Panc1 (cell line): Measurements from ENCODE around the gene MKLN1. TPM values are rescaled to one million over a fixed set of nuclear protein-coding genes. Genes with fewer than 3 reads are reported as not detected.

ENCODE experiments used
- ATAC-seq: fragments of 200-7000 bp; cut with Tn5 transposase; 2 replicates; pipeline ENCODE4 v1.9.1; 2020; ENCODE audit warnings: mild to moderate bottlenecking, moderate library complexity
- BruUV-seq: library from RNA; stranded (reverse); fragments of 400-500 nt; replicated peaks from 2 replicates; lab custom pipeline; 2021; lab: Mats Ljungman, UMichigan
- CTCF ChIA-PET: fragments of 300-600 bp; sonication (Branson Sonifier 250); formaldehyde crosslinking; loops from one replicate; lab custom pipeline; 2022; ENCODE audit warnings: antibody characterized with exemption; lab: Charles Lee
- POLR2A ChIA-PET: fragments of 300-600 bp; sonication (Branson Sonifier 250); formaldehyde crosslinking; loops from one replicate; lab custom pipeline; 2022; ENCODE audit warnings: antibody characterized with exemption; lab: Charles Lee
- DNase-seq: peaks from one replicate; pipeline ENCODE4 v3.0.0-alpha.2; 2010; ENCODE audit warnings: low read depth, low spot score
- H3K27ac ChIP-seq: 2 replicates; pipeline ENCODE4 v1.5.1; 2011; ENCODE audit warnings: mild to moderate bottlenecking, low read length, inconsistent platforms
- H3K27me3 ChIP-seq: fragments of 200-500 bp; sonication (Bioruptor generic); 2 replicates; pipeline ENCODE4 v1.6.0; 2014; ENCODE audit warnings: low read length, inconsistent platforms; ENCODE audit not compliant: control insufficient read depth, insufficient read depth
- H3K36me3 ChIP-seq: fragments of 200-500 bp; sonication (Bioruptor generic); 2 replicates; pipeline ENCODE4 v1.5.1; 2014; ENCODE audit warnings: inconsistent platforms, mild to moderate bottlenecking, low read length, moderate library complexity; ENCODE audit not compliant: control insufficient read depth, insufficient read depth
- H3K4me1 ChIP-seq: 2 replicates; pipeline ENCODE4 v1.5.1; 2011; ENCODE audit warnings: inconsistent platforms, mild to moderate bottlenecking, low read length, moderate library complexity; ENCODE audit not compliant: control insufficient read depth, insufficient read depth
- H3K4me3 ChIP-seq, 2 experiments: 2 replicates each; pipeline ENCODE4 v1.5.1; 2011 to 2012; ENCODE audit warnings: low read depth in 2 of 2, low read length in 2 of 2, mild to moderate bottlenecking in 2 of 2, inconsistent platforms in 1 of 2, moderate library complexity in 1 of 2
- H3K9me3 ChIP-seq: fragments of 200-500 bp; sonication (Bioruptor generic); 2 replicates; pipeline ENCODE4 v1.5.1; 2014; ENCODE audit warnings: low read depth, mild to moderate bottlenecking, inconsistent platforms, low read length, moderate library complexity; ENCODE audit not compliant: control insufficient read depth, insufficient read depth
- POLR2AphosphoS5 ChIP-seq: IDR thresholded peaks from 2 replicates; pipeline ENCODE4 v1.6.1; 2012; ENCODE audit warnings: mild to moderate bottlenecking, low read depth, low read length, moderate library complexity
- SIN3A ChIP-seq: IDR thresholded peaks from 2 replicates; pipeline ENCODE4 v1.6.1; 2012; ENCODE audit warnings: low read depth, mild to moderate bottlenecking, low read length, moderate library complexity, borderline replicate concordance; ENCODE audit not compliant: insufficient read depth
- TCF7L2 ChIP-seq: IDR thresholded peaks from 2 replicates; pipeline ENCODE4 v1.6.1; 2011; ENCODE audit warnings: mild to moderate bottlenecking, low read depth, low read length, inconsistent platforms
- in situ Hi-C: cut with HindIII; loops from 2 replicates; pipeline ENCODE4 v1.10.0; 2016; ENCODE audit warnings: low sequenced_read_pairs, low pct_unique_long_range_greater_than_20kb
- intact Hi-C: fragments of 100-400 bp; cut with micrococcal nuclease; formaldehyde crosslinking; loops from one replicate; pipeline ENCODE4 v1.10.0; 2022; ENCODE audit not compliant: unreplicated experiment
- total RNA-seq: library from RNA; stranded (reverse); gene quantifications from one replicate; pipeline ENCODE4 v1.2.1, GENCODE V29; 2021; ENCODE audit not compliant: unreplicated experiment
- TF ChIP-seq, protein P1 (sequence below), 2 experiments: IDR thresholded peaks; 2 replicates each; pipeline ENCODE4 v1.6.1; 2011 to 2012; ENCODE audit warnings: low read depth in 2 of 2, control low read depth in 1 of 2, low read length in 1 of 2, mild to moderate bottlenecking in 1 of 2, moderate library complexity in 1 of 2; ENCODE audit not compliant: insufficient read depth in 1 of 2
- TF ChIP-seq, protein P2 (sequence below): fragments of 450-650 bp; IDR thresholded peaks from 2 replicates; pipeline ENCODE4 v1.5.1; 2017; ENCODE audit warnings: mild to moderate bottlenecking

The MKLN1 gene
- total RNA-seq, 1 experiment from 2014 or later, result 46.4 TPM

DNA sequence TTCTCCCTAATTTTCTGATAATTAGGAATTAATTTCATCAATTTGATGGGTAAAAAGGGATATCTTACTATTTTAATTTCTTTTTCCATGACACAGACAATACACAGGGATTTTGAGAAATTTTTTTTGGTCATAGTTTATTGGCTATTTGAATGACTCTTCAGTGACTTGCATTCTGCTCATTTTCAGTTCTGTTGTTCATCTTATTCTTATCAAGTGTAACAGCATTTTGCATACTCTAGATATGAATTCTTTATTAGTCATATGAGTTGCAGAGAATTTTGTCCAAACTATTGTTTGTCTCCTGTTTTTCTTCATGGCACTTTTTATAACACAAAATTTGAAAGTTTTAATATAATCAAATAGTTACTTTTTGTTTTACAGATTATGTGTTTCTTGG, 41.7 kb downstream of the MKLN1 start:
- in situ Hi-C loops, result no loop called here
- no peak overlapping the region for H3K4me3 ChIP-seq
- no TSS peak for BruUV-seq
- peak overlapping the region; percentile 77; the same call in 1 of the 2 replicates for H3K27ac ChIP-seq
- ATAC-seq (no peak), DNase-seq (no peak)
- CTCF ChIA-PET, result no interaction called here
- intact Hi-C loops, result no loop called here
- no peaks in the 10 kb centered on the region for H3K27me3 ChIP-seq
- peaks cover 62% of the 10 kb centered on the region for H3K4me1 ChIP-seq
- POLR2A ChIA-PET, result no interaction called here
- no peaks in the 10 kb centered on the region for H3K36me3 ChIP-seq
- H3K9me3 ChIP-seq, result no peaks in the 10 kb centered on the region
- TF ChIP-seq, protein P1, sequence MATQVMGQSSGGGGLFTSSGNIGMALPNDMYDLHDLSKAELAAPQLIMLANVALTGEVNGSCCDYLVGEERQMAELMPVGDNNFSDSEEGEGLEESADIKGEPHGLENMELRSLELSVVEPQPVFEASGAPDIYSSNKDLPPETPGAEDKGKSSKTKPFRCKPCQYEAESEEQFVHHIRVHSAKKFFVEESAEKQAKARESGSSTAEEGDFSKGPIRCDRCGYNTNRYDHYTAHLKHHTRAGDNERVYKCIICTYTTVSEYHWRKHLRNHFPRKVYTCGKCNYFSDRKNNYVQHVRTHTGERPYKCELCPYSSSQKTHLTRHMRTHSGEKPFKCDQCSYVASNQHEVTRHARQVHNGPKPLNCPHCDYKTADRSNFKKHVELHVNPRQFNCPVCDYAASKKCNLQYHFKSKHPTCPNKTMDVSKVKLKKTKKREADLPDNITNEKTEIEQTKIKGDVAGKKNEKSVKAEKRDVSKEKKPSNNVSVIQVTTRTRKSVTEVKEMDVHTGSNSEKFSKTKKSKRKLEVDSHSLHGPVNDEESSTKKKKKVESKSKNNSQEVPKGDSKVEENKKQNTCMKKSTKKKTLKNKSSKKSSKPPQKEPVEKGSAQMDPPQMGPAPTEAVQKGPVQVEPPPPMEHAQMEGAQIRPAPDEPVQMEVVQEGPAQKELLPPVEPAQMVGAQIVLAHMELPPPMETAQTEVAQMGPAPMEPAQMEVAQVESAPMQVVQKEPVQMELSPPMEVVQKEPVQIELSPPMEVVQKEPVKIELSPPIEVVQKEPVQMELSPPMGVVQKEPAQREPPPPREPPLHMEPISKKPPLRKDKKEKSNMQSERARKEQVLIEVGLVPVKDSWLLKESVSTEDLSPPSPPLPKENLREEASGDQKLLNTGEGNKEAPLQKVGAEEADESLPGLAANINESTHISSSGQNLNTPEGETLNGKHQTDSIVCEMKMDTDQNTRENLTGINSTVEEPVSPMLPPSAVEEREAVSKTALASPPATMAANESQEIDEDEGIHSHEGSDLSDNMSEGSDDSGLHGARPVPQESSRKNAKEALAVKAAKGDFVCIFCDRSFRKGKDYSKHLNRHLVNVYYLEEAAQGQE (IDR thresholded peaks at IDR 0.05; ENCODE audit: insufficient read depth in 1 of 2, low read depth in 2 of 2, low read length in 1 of 2), result no peak
- TF ChIP-seq, protein P2, sequence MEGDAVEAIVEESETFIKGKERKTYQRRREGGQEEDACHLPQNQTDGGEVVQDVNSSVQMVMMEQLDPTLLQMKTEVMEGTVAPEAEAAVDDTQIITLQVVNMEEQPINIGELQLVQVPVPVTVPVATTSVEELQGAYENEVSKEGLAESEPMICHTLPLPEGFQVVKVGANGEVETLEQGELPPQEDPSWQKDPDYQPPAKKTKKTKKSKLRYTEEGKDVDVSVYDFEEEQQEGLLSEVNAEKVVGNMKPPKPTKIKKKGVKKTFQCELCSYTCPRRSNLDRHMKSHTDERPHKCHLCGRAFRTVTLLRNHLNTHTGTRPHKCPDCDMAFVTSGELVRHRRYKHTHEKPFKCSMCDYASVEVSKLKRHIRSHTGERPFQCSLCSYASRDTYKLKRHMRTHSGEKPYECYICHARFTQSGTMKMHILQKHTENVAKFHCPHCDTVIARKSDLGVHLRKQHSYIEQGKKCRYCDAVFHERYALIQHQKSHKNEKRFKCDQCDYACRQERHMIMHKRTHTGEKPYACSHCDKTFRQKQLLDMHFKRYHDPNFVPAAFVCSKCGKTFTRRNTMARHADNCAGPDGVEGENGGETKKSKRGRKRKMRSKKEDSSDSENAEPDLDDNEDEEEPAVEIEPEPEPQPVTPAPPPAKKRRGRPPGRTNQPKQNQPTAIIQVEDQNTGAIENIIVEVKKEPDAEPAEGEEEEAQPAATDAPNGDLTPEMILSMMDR, result no peak
- no peak for TF ChIP-seq POLR2AphosphoS5
- TF ChIP-seq TCF7L2, result no peak
- TF ChIP-seq SIN3A, result no peak

DNA sequence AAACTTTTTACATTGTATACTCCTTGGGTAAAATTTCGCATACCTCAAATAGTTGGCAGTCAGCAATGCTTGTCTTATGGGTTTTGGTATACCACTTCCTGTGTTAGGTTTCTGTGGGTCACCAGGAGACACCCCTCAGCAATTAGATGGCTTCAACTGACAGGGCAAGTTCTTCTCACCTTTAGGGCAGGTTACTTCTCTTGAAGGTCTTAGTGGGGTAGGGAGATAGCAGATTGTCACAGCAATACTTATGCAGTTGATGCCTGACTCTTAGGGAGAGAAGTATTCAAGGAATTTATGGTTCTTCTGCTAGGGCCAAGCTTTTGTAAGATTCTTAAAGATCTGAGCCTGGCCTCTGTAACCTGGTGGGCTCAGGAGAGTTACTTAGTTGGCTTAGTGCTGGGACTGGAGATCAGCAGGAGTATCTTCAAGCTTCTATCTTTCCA, 42.9 kb downstream of the MKLN1 start:
- intact Hi-C loops, result no loop called here
- no peak for DNase-seq

More for the DNA sequence above, 42.9 kb downstream of the MKLN1 start:
- no TSS peak for BruUV-seq
- Histone ChIP-seq H3K4me1 (peaks cover 65% of the 10 kb centered on the region), H3K9me3 (no peaks in the 10 kb centered on the region), H3K27me3 (no peaks in the 10 kb centered on the region), H3K27ac (peak overlapping the region; percentile 77), H3K4me3 (no peak overlapping the region; a peak in 1 of 4 replicates), H3K36me3 (no peaks in the 10 kb centered on the region)
- peak; percentile 78 for TF ChIP-seq TCF7L2
- TF ChIP-seq, protein P2, result no peak
- no peak for TF ChIP-seq POLR2AphosphoS5
- TF ChIP-seq, protein P1 (IDR thresholded peaks at IDR 0.05; ENCODE audit: insufficient read depth in 1 of 2, low read depth in 2 of 2, low read length in 1 of 2), result no peak
- peak; percentile 91 for ATAC-seq
- in situ Hi-C loops, result no loop called here
- POLR2A ChIA-PET, result no interaction called here
- CTCF ChIA-PET, result interaction anchor here (0.6 kb wide), 1 partner anchor 975 kb away, joined by 3 read pairs; no protein-coding TSS in a partner anchor
